Upper lobe of left lung (tissue), 4 donors: ENCODE measurements around the gene IMMP2L.

Experiments
- CTCF ChIP-seq, 6 experiments: fragments of 450-650 bp in 4 of 6; fragments of 200-600 bp in 2 of 6; sonication (generic) in 2 of 6; IDR thresholded peaks; one replicate each; pipeline ENCODE4 v1.5.1; 2016 to 2019; ENCODE audit warnings: antibody characterized with exemption in 6 of 6
- POLR2A ChIP-seq, 4 donors: fragments of 450-650 bp; IDR thresholded peaks; one replicate each; pipeline ENCODE4 v1.5.1; 2016 to 2017; ENCODE audit warnings: antibody characterized with exemption in 4 of 4, mild to moderate bottlenecking in 2 of 4

- no peak for TF ChIP-seq CTCF (IDR thresholded peaks at IDR 0.05)
- no peak for TF ChIP-seq POLR2A (IDR thresholded peaks at IDR 0.05)
Measured at GRCh38 chr7:111010798-111011197, 551.5 kb downstream of the IMMP2L start.
